T-cell (primary cell): Measurements from ENCODE around the gene RHEX. TPM values are rescaled to one million over a fixed set of nuclear protein-coding genes. Genes with fewer than 3 reads are reported as not detected.

Source experiments
- ATAC-seq, 4 experiments: fragments of 200-7000 bp in 3 of 4; fragments of 150-1000 bp in 1 of 4; cut with Tn5 transposase; replicated peaks in 1 of 4; 1 replicate in 3 of 4; 2 replicates in 1 of 4; pipeline ENCODE4 v1.10.0; 2021; ENCODE audit warnings: moderate library complexity in 3 of 4, mild to moderate bottlenecking in 2 of 4, moderate number of reproducible peaks in 1 of 4
- CTCF ChIA-PET, 2 donors: fragments of 300-600 bp; sonication (Branson Sonifier 250); formaldehyde crosslinking; loops; one replicate each; lab custom pipeline; 2022; ENCODE audit warnings: antibody characterized with exemption in 2 of 2; lab: Charles Lee
- POLR2A ChIA-PET, 2 donors: fragments of 300-600 bp; sonication (Branson Sonifier 250); formaldehyde crosslinking; loops; one replicate each; lab custom pipeline; 2022; ENCODE audit warnings: antibody characterized with exemption in 2 of 2; lab: Charles Lee
- DNase-seq, 35 experiments: peaks; one replicate each; pipeline versions ENCODE4 v3.0.0 to v3.0.0-alpha.2; 2013 to 2023
- H3K27ac ChIP-seq: one replicate; pipeline ENCODE4 v1.5.1; 2013; ENCODE audit warnings: low read length
- H3K27me3 ChIP-seq, 2 experiments: replicated peaks in 1 of 2; 1 replicate in 1 of 2; 2 replicates in 1 of 2; pipeline versions ENCODE4 v1.6.1 to v1.7.0; 2013; ENCODE audit warnings: low read length in 1 of 2, mixed read lengths in 1 of 2; ENCODE audit not compliant: control insufficient read depth in 2 of 2, insufficient read depth in 2 of 2; ENCODE audit errors: extremely low read depth in 1 of 2
- H3K36me3 ChIP-seq, 2 donors: 1 replicate in 1 of 2; 2 replicates in 1 of 2; pipeline versions ENCODE4 v1.6.1 to v1.7.0; 2013; ENCODE audit warnings: low read length in 1 of 2; ENCODE audit not compliant: control insufficient read depth in 2 of 2, insufficient read depth in 1 of 2; ENCODE audit errors: extremely low read depth in 1 of 2
- H3K4me1 ChIP-seq, 2 experiments: 1 replicate in 1 of 2; 2 replicates in 1 of 2; pipeline versions ENCODE4 v1.6.1 to v1.7.0; 2013; ENCODE audit warnings: low read length in 2 of 2, mixed read lengths in 1 of 2; ENCODE audit not compliant: insufficient read depth in 2 of 2, control insufficient read depth in 1 of 2; ENCODE audit errors: extremely low read depth in 1 of 2
- H3K4me3 ChIP-seq, 2 donors: 1 replicate in 1 of 2; 2 replicates in 1 of 2; pipeline versions ENCODE4 v1.5.1 to v1.7.0; 2013; ENCODE audit warnings: mild to moderate bottlenecking in 2 of 2, low read length in 1 of 2, moderate library complexity in 1 of 2; ENCODE audit not compliant: control insufficient read depth in 1 of 2; ENCODE audit errors: extremely low read depth in 1 of 2
- H3K9me3 ChIP-seq: 2 replicates; pipeline ENCODE4 v1.7.0; 2013
- H3K27ac Mint-ChIP-seq, 2 donors: one replicate each; pipeline ENCODE4 v1.8.0; 2020 to 2021; ENCODE audit warnings: mild to moderate bottlenecking in 2 of 2, mixed read lengths in 2 of 2
- H3K27me3 Mint-ChIP-seq, 2 donors: one replicate each; pipeline ENCODE4 v1.8.0; 2021 to 2022; ENCODE audit warnings: mixed read lengths in 2 of 2
- H3K36me3 Mint-ChIP-seq: one replicate; pipeline ENCODE4 v1.8.0; 2021; ENCODE audit warnings: mixed read lengths
- H3K4me1 Mint-ChIP-seq, 3 donors: one replicate each; pipeline ENCODE4 v1.8.0; 2020 to 2022; ENCODE audit warnings: mixed read lengths in 3 of 3, mild to moderate bottlenecking in 1 of 3
- H3K4me3 Mint-ChIP-seq, 3 donors: one replicate each; pipeline ENCODE4 v1.8.0; 2020 to 2022; ENCODE audit warnings: mild to moderate bottlenecking in 3 of 3, mixed read lengths in 3 of 3, moderate library complexity in 3 of 3
- H3K9me3 Mint-ChIP-seq, 3 donors: one replicate each; pipeline ENCODE4 v1.8.0; 2020 to 2022; ENCODE audit warnings: mixed read lengths in 3 of 3
- WGBS: methylation state at CpG from one replicate; pipeline ENCODE4 v1.1.5; 2013; ENCODE audit warnings: missing lambda C conversion rate; ENCODE audit not compliant: insufficient coverage; 5-methylcytosine and 5-hydroxymethylcytosine counted together
- total RNA-seq, 35 experiments: library from RNA in 6 of 35; stranded (reverse) in 6 of 35; fragments of 120-200 nt in 1 of 35; gene quantifications; one replicate each; pipeline versions ENCODE4 v1.2.1 to v1.2.4 and lab custom pipeline; 2013 to 2026

The RHEX gene
- total RNA-seq, 5 donors from 2014 or later (not counting 1 experiment from before 2014, with no cell fraction given), result 0.28 to 1.6 (median 1.2) TPM; not detected in 1

GRCh38 chr1:206081856-206082255 is 28.9 kb downstream of the RHEX start:
- H3K36me3 Mint-ChIP-seq, result no peaks in the 10 kb centered on the region
- no peak overlapping the region for H3K27ac Mint-ChIP-seq
- peaks cover 17 to 19% (median 18%) of the 10 kb centered on the region in 3 donors for H3K4me1 Mint-ChIP-seq
- ATAC-seq (no peak), DNase-seq (no peak)
- no peak overlapping the region for H3K27ac ChIP-seq
- H3K9me3 ChIP-seq, result no peaks in the 10 kb centered on the region
- ChIA-PET CTCF (interaction anchor here in 1 of 2 donors (0.6 to 0.7 kb wide), 2 partner anchors 10 to 25 kb away, joined by 4 read pairs; no protein-coding TSS in a partner anchor), POLR2A (no interaction called here)
- peaks cover 2 to 13% of the 10 kb centered on the region in 2 experiments for H3K4me1 ChIP-seq
- H3K4me3 Mint-ChIP-seq, result no peak overlapping the region
- no peaks in the 10 kb centered on the region for H3K36me3 ChIP-seq
- H3K4me3 ChIP-seq, result no peak overlapping the region
- WGBS, result 99% methylated on average over 5 of the region's 5 CpGs
- no peaks in the 10 kb centered on the region for H3K9me3 Mint-ChIP-seq
- no peaks in the 10 kb centered on the region for H3K27me3 Mint-ChIP-seq
- peaks cover 0 to 3% of the 10 kb centered on the region in 2 experiments for H3K27me3 ChIP-seq

DNA sequence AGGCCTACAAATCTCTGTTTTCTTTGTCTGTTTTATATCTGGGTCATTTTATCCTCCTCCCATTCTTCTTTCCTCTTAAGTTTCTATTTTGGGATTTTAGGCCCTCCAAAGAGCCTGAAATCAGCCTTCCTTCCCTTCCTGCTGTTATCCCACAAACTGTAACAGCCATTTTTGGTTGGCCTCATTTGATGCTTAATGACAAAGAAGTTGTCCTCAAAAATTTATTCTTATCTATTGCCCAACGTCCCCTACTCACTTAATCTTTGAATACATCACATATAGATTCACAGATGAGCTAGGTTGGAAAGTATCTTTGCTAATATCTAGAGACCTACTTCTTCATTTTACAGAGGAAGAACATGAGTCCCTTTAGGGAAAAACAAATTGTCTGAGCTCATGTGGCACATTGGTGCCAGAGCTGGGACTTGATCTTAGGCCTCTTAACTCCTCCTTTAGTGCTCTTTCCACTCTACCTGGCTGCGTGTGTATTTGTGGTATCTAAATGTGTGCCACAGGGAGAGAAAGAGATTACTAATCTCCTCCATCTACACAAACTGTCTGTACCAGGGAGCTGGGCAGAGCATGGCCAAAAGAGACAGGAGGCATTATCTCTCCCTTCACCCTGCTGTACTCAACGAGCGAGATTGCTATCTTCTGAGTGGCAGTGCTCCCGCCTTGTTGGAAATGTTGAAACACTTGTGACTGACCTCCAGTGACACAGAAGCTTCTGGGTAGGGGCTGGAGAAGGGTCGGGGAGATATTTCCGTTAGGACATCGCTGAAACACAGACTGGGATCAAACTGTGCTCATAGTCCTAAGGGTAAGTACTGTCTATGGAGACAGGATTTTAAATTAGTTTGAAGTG is 30.1 kb downstream of the RHEX start:
- Mint-ChIP-seq H3K27me3 (no peaks in the 10 kb centered on the region), H3K36me3 (no peaks in the 10 kb centered on the region), H3K4me3 (no peak overlapping the region), H3K9me3 (no peaks in the 10 kb centered on the region), H3K4me1 (peaks cover 17 to 19% (median 18%) of the 10 kb centered on the region in 3 donors), H3K27ac (no peak overlapping the region)
- Histone ChIP-seq H3K9me3 (no peaks in the 10 kb centered on the region), H3K4me3 (no peak overlapping the region), H3K27me3 (peaks cover 0 to 3% of the 10 kb centered on the region in 2 experiments), H3K36me3 (no peaks in the 10 kb centered on the region), H3K27ac (no peak overlapping the region), H3K4me1 (peaks cover 2 to 13% of the 10 kb centered on the region in 2 experiments)
- DNase-seq, result no peak
- ATAC-seq, result no peak
- ChIA-PET CTCF (no interaction called here), POLR2A (interaction anchor here in 1 of 2 donors (0.8 kb wide), 1 partner anchor 777 kb away, joined by 3 read pairs; no protein-coding TSS in a partner anchor)
- 75% methylated on average over 4 of the region's 8 CpGs for WGBS

DNA sequence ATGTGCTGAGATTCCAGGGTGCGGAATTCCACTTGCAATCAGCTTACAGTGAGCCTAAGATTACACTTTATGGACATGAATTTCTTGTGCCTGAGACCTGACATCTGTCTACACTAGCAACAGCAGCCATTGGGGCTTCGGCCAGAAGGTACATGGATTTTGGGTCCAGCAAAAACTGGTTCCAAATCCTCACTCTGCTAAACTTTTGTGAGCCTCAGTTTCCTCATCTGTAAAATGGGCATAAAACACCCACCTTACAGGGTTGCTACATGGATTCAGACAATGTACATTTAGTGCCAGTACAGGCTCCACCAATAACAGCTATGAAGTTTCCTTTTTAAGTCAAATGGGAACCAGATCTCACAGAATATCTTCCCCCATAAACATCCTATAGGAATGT is 30.8 kb downstream of the RHEX start:
- H3K4me1 ChIP-seq, result peaks cover 2 to 13% of the 10 kb centered on the region in 2 experiments
- ChIA-PET CTCF (no interaction called here), POLR2A (interaction anchor here in 1 of 2 donors (0.8 kb wide), 1 partner anchor 776 kb away, joined by 3 read pairs; no protein-coding TSS in a partner anchor)
- 100% methylated on average over 2 of the region's 2 CpGs for WGBS
- peaks cover 0 to 3% of the 10 kb centered on the region in 2 experiments for H3K27me3 ChIP-seq
- ATAC-seq (no peak), DNase-seq (no peak)
- peaks cover 17 to 19% (median 18%) of the 10 kb centered on the region in 3 donors for H3K4me1 Mint-ChIP-seq
- H3K27ac ChIP-seq, result no peak overlapping the region
- H3K36me3 ChIP-seq, result no peaks in the 10 kb centered on the region
- no peak overlapping the region for H3K27ac Mint-ChIP-seq
- H3K9me3 Mint-ChIP-seq, result no peaks in the 10 kb centered on the region
- no peak overlapping the region for H3K4me3 Mint-ChIP-seq
- no peaks in the 10 kb centered on the region for H3K9me3 ChIP-seq
- no peak overlapping the region for H3K4me3 ChIP-seq
- H3K27me3 Mint-ChIP-seq, result no peaks in the 10 kb centered on the region
- no peaks in the 10 kb centered on the region for H3K36me3 Mint-ChIP-seq

- H3K27ac ChIP-seq, result no peak overlapping the region
- H3K9me3 Mint-ChIP-seq, result no peaks in the 10 kb centered on the region
- ChIA-PET CTCF (no interaction called here), POLR2A (no interaction called here)
- H3K36me3 ChIP-seq, result no peaks in the 10 kb centered on the region
- H3K4me1 Mint-ChIP-seq, result peaks cover 0 to 2% (median 0%) of the 10 kb centered on the region in 3 donors
- ATAC-seq, result no peak
- H3K27me3 Mint-ChIP-seq, result peaks cover 0 to 2% of the 10 kb centered on the region in 2 donors
- H3K4me3 ChIP-seq, result no peak overlapping the region
- H3K4me1 ChIP-seq, result no peaks in the 10 kb centered on the region
- H3K36me3 Mint-ChIP-seq, result no peaks in the 10 kb centered on the region
- DNase-seq, result no peak
- H3K27me3 ChIP-seq, result peaks cover 0 to 2% of the 10 kb centered on the region in 2 experiments
- H3K9me3 ChIP-seq, result no peaks in the 10 kb centered on the region
- no peak overlapping the region for H3K4me3 Mint-ChIP-seq
- H3K27ac Mint-ChIP-seq, result no peak overlapping the region
- WGBS, result 80% methylated on average over 2 of the region's 3 CpGs
These were observed 34.1 kb downstream of the RHEX start for GRCh38 chr1:206087091-206087490.

GRCh38 chr1:206089341-206089740 is 36.4 kb downstream of the RHEX start:
- POLR2A ChIA-PET, result no interaction called here
- no peaks in the 10 kb centered on the region for H3K36me3 Mint-ChIP-seq
- H3K4me1 ChIP-seq, result no peaks in the 10 kb centered on the region
- DNase-seq (no peak), ATAC-seq (no peak)
- H3K9me3 Mint-ChIP-seq, result no peaks in the 10 kb centered on the region
- H3K27ac Mint-ChIP-seq, result no peak overlapping the region
- H3K4me1 Mint-ChIP-seq, result no peaks in the 10 kb centered on the region
- H3K27me3 ChIP-seq, result peaks cover 0 to 5% of the 10 kb centered on the region in 2 experiments
- no peak overlapping the region for H3K4me3 ChIP-seq
- WGBS, result no CpG with 5 or more reads among the region's 3 CpGs
- H3K9me3 ChIP-seq, result no peaks in the 10 kb centered on the region
- no peak overlapping the region for H3K27ac ChIP-seq
- CTCF ChIA-PET, result no interaction called here
- H3K36me3 ChIP-seq, result no peaks in the 10 kb centered on the region
- H3K4me3 Mint-ChIP-seq, result no peak overlapping the region
- peaks cover 0 to 2% of the 10 kb centered on the region in 2 donors for H3K27me3 Mint-ChIP-seq

- POLR2A ChIA-PET, result no interaction called here
- ATAC-seq (no peak), DNase-seq (no peak)
- Mint-ChIP-seq H3K4me3 (no peak overlapping the region), H3K27me3 (peaks cover 15 to 26% of the 10 kb centered on the region in 2 donors), H3K36me3 (no peaks in the 10 kb centered on the region), H3K27ac (no peak overlapping the region), H3K9me3 (no peaks in the 10 kb centered on the region), H3K4me1 (no peaks in the 10 kb centered on the region)
- WGBS, result no CpG with 5 or more reads among the region's 7 CpGs
- H3K27me3 ChIP-seq, result peaks cover 0 to 22% of the 10 kb centered on the region in 2 experiments
- H3K4me3 ChIP-seq, result no peak overlapping the region
- H3K27ac ChIP-seq, result no peak overlapping the region
- no peaks in the 10 kb centered on the region for H3K36me3 ChIP-seq
- H3K9me3 ChIP-seq, result no peaks in the 10 kb centered on the region
- CTCF ChIA-PET, result no interaction called here
- no peaks in the 10 kb centered on the region for H3K4me1 ChIP-seq
These were observed 41.1 kb downstream of the RHEX start for GRCh38 chr1:206094024-206094423.
